RWPE2 (cell line): Measurements from ENCODE around the gene DCPS.
A peak's percentile ranks its signal among the peaks of the same experiment; 100 is the strongest.

Source experiments
- ATAC-seq: fragments of 200-7000 bp; cut with Tn5 transposase; 3 replicates; pipeline ENCODE4 v1.9.1; 2021; ENCODE audit warnings: low read depth
- DNase-seq: peaks from one replicate; pipeline ENCODE4 v3.0.0-alpha.2; 2020; ENCODE audit warnings: low spot score
- H3K27ac ChIP-seq: fragments of 450-650 bp; 2 replicates; pipeline ENCODE4 v1.5.1; 2017; ENCODE audit warnings: mild to moderate bottlenecking; ENCODE audit not compliant: poor library complexity, severe bottlenecking
- H3K27me3 ChIP-seq: fragments of 250-450 bp; sonication (Bioruptor Pico); 2 replicates; pipeline ENCODE4 v1.5.1; 2021; ENCODE audit warnings: mild to moderate bottlenecking, moderate library complexity; ENCODE audit not compliant: insufficient read depth, poor library complexity, severe bottlenecking
- H3K36me3 ChIP-seq: fragments of 250-450 bp; sonication (Bioruptor Pico); 2 replicates; pipeline ENCODE4 v1.5.1; 2020; ENCODE audit warnings: low read depth, mild to moderate bottlenecking, moderate library complexity
- H3K4me1 ChIP-seq: fragments of 250-450 bp; sonication (Bioruptor Pico); 2 replicates; pipeline ENCODE4 v1.5.1; 2021; ENCODE audit warnings: mild to moderate bottlenecking, moderate library complexity; ENCODE audit not compliant: insufficient read depth, poor library complexity, severe bottlenecking
- H3K4me3 ChIP-seq: fragments of 250-450 bp; sonication (Bioruptor Pico); 2 replicates; pipeline ENCODE4 v1.5.1; 2021; ENCODE audit warnings: mild to moderate bottlenecking, moderate library complexity; ENCODE audit not compliant: severe bottlenecking
- H3K9me3 ChIP-seq: fragments of 250-450 bp; sonication (Bioruptor Pico); 2 replicates; pipeline ENCODE4 v1.5.1; 2021; ENCODE audit warnings: mild to moderate bottlenecking, moderate library complexity; ENCODE audit not compliant: severe bottlenecking
- TF ChIP-seq, protein P1 (sequence below): fragments of 450-650 bp; IDR thresholded peaks from one replicate; pipeline ENCODE4 v1.5.1; 2017; ENCODE audit warnings: mild to moderate bottlenecking, moderate library complexity; ENCODE audit not compliant: poor library complexity, severe bottlenecking

The DCPS gene

DNA sequence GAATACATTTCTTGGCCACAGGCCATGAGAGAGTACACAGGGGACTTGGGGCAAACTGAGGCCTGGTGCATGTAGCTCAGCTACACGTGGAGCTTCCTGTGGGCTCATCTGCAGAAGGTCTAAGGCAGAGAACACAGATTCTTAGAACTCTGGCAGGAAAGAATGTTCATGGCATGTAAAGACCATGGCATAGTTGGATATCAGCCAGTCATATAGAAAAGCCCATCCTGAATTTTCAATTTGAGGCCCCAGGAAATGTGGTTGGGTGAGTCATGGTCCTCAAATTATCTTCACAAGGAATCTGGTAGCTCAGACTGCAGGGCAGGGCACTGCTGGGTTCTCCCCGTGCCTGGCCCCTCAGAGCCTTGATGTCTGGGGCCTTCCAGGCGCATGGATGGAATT, 37.9 kb downstream of the DCPS start:
- H3K4me1 ChIP-seq, result peaks cover 42% of the 10 kb centered on the region
- TF ChIP-seq, protein P1, sequence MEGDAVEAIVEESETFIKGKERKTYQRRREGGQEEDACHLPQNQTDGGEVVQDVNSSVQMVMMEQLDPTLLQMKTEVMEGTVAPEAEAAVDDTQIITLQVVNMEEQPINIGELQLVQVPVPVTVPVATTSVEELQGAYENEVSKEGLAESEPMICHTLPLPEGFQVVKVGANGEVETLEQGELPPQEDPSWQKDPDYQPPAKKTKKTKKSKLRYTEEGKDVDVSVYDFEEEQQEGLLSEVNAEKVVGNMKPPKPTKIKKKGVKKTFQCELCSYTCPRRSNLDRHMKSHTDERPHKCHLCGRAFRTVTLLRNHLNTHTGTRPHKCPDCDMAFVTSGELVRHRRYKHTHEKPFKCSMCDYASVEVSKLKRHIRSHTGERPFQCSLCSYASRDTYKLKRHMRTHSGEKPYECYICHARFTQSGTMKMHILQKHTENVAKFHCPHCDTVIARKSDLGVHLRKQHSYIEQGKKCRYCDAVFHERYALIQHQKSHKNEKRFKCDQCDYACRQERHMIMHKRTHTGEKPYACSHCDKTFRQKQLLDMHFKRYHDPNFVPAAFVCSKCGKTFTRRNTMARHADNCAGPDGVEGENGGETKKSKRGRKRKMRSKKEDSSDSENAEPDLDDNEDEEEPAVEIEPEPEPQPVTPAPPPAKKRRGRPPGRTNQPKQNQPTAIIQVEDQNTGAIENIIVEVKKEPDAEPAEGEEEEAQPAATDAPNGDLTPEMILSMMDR, result no peak
- H3K36me3 ChIP-seq, result peaks cover 10% of the 10 kb centered on the region
- DNase-seq (no peak), ATAC-seq (peak; percentile 78)
- no peaks in the 10 kb centered on the region for H3K27me3 ChIP-seq
- H3K9me3 ChIP-seq, result no peaks in the 10 kb centered on the region
- no peak overlapping the region for H3K4me3 ChIP-seq
- peak overlapping the region; percentile 83 for H3K27ac ChIP-seq

DNA sequence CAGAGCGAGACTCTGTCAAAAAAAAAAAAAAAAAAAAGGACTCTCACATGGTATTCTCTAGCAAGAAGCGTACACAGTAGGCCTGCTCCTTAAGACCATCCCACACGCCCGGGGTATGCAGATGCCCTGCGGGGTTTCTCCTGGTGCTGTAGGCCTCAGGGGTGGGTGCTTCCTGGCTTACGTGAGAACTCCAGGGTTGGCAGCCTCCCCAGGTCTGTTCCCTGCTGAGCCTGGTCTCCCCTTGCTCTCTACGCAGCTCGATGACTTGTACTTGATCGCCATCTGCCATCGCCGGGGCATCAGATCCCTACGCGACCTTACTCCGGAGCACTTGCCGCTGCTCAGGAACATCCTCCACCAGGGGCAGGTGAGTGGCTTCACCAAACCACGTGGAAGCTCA, 39.2 kb downstream of the DCPS start:
- H3K27ac ChIP-seq, result peak overlapping the region; percentile 83
- ATAC-seq (no peak), DNase-seq (peak; percentile 44)
- H3K4me1 ChIP-seq, result peaks cover 48% of the 10 kb centered on the region
- TF ChIP-seq, protein P1, result no peak
- no peaks in the 10 kb centered on the region for H3K27me3 ChIP-seq
- no peaks in the 10 kb centered on the region for H3K9me3 ChIP-seq
- no peak overlapping the region for H3K4me3 ChIP-seq
- H3K36me3 ChIP-seq, result peaks cover 10% of the 10 kb centered on the region

DNA sequence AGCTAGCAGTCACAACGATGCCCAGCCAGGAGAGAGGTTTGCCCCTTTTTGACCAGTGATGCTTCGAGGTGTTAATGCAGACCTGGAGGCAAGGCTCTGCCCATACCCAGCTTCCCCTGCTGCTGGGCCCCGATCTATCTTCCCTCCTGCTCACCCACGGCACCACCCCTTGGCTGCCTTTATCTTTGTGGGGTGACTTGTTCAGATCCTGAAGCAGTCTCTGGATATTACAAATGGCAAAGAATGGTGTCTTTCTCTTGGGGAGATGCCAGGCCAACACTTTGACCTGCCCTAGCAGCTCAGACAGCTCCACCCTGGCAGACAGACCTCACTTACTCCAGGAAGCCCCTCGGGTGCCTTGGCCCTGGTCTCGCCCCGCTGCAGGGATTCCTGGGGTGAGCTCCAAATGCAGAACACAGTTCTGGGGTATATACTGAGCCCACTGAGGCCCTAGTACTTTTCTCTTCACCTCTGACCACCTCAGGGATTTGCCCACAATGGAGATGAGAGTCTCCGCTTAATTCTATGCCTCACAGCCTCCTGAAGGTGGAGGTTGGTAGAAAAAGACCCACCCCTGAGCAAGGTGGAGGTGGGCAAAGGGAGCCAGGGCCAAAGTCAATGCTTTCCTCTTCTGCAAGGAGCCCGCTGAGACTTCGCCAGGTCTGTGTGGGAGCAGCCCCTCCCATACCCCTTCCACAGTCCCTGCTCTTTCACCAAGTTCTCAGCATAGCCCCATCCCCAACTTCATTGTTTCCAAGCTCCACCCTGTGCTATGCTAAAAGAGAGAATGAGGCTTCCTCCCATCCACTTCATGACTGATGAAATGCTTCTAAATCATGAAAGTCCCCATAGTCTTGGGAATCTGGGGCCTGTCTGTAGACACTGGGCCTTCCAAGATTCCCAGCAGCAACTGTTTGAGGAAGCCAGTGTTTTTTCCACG, 40.6 kb downstream of the DCPS start:
- Histone ChIP-seq H3K4me3 (no peak overlapping the region), H3K9me3 (no peaks in the 10 kb centered on the region), H3K27ac (peak overlapping the region; percentile 67), H3K4me1 (peaks cover 51% of the 10 kb centered on the region), H3K27me3 (no peaks in the 10 kb centered on the region), H3K36me3 (peaks cover 14% of the 10 kb centered on the region)
- ATAC-seq (no peak), DNase-seq (no peak)
- TF ChIP-seq, protein P1, result no peak

DNA sequence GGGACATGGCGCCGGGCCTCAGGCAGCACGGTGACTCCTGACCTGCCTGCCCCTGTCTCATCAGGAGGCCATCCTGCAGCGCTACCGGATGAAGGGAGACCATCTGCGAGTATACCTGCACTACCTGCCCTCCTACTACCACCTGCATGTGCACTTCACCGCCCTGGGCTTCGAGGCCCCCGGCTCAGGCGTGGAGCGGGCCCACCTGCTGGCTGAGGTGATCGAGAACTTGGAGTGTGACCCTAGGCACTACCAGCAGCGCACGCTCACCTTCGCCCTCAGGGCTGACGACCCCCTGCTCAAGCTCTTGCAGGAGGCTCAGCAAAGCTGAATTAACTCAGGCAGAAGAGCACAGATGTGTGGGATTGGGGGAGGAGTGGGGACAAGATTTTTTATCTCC, 41.4 kb downstream of the DCPS start:
- no peak overlapping the region for H3K4me3 ChIP-seq
- H3K4me1 ChIP-seq, result peaks cover 47% of the 10 kb centered on the region
- peak overlapping the region; percentile 67 for H3K27ac ChIP-seq
- no peak for ATAC-seq
- TF ChIP-seq, protein P1, result no peak
- no peaks in the 10 kb centered on the region for H3K9me3 ChIP-seq
- peak; percentile 51 for DNase-seq
- peaks cover 21% of the 10 kb centered on the region for H3K36me3 ChIP-seq
- no peaks in the 10 kb centered on the region for H3K27me3 ChIP-seq
